GM23338 (cell line): ENCODE results near the gene ODF4. TPM values are rescaled to one million over a fixed set of nuclear protein-coding genes. Genes with fewer than 3 reads are reported as not detected.

Source experiments
- ATAC-seq: fragments of 200-7000 bp; cut with Tn5 transposase; 3 replicates; pipeline ENCODE4 v1.9.1; 2020
- DNase-seq: peaks from one replicate; pipeline ENCODE4 v3.0.0-alpha.2; 2015; ENCODE audit warnings: low spot score
- H2AFZ ChIP-seq: fragments of 200-600 bp; sonication (generic); 2 replicates; pipeline ENCODE4 v1.8.0; 2016; ENCODE audit warnings: antibody characterized with exemption, mild to moderate bottlenecking, moderate library complexity
- H3F3A ChIP-seq: fragments of 200-600 bp; sonication (generic); replicated peaks from 2 replicates; pipeline ENCODE4 v1.8.0; 2017; ENCODE audit warnings: antibody characterized with exemption, mixed run types, low read depth
- H3K27ac ChIP-seq: fragments of 200-600 bp; sonication (generic); 2 replicates; pipeline ENCODE4 v1.6.1; 2016; ENCODE audit warnings: low read depth
- H3K27me3 ChIP-seq: fragments of 200-600 bp; sonication (generic); 2 replicates; pipeline ENCODE4 v1.8.0; 2016; ENCODE audit warnings: mild to moderate bottlenecking, mixed run types, moderate library complexity; ENCODE audit not compliant: insufficient read depth
- H3K36me3 ChIP-seq: fragments of 200-600 bp; sonication (generic); 2 replicates; pipeline ENCODE4 v1.8.0; 2016; ENCODE audit warnings: mild to moderate bottlenecking; ENCODE audit not compliant: insufficient read depth
- H3K4me1 ChIP-seq: fragments of 200-600 bp; sonication (generic); 2 replicates; pipeline ENCODE4 v1.8.0; 2016; ENCODE audit warnings: mild to moderate bottlenecking, moderate library complexity; ENCODE audit not compliant: insufficient read depth
- H3K4me2 ChIP-seq: fragments of 200-600 bp; sonication (generic); 2 replicates; pipeline ENCODE4 v1.7.1; 2017; ENCODE audit warnings: mixed run types
- H3K4me3 ChIP-seq: fragments of 200-600 bp; sonication (generic); 2 replicates; pipeline ENCODE4 v1.6.1; 2016; ENCODE audit warnings: mixed run types
- H3K79me2 ChIP-seq: fragments of 200-600 bp; sonication (generic); replicated peaks from 2 replicates; pipeline ENCODE4 v1.8.0; 2017; ENCODE audit warnings: mild to moderate bottlenecking; ENCODE audit not compliant: insufficient read depth
- H3K9me2 ChIP-seq: fragments of 200-600 bp; sonication (generic); 2 replicates; pipeline ENCODE4 v1.8.0; 2017; ENCODE audit not compliant: insufficient read depth
- H4K20me1 ChIP-seq: fragments of 200-600 bp; sonication (generic); replicated peaks from 2 replicates; pipeline ENCODE4 v1.8.0; 2017; ENCODE audit warnings: mild to moderate bottlenecking; ENCODE audit not compliant: insufficient read depth
- H3K27ac Mint-ChIP-seq: 2 replicates; pipeline ENCODE4 v1.8.0; 2020; ENCODE audit warnings: inconsistent platforms, mild to moderate bottlenecking, moderate library complexity, mixed read lengths
- H3K27me3 Mint-ChIP-seq: 3 replicates; pipeline ENCODE4 v1.8.0; 2022; ENCODE audit warnings: low read depth, mild to moderate bottlenecking, moderate library complexity, mixed read lengths, inconsistent platforms; ENCODE audit not compliant: insufficient read depth, poor library complexity
- H3K36me3 Mint-ChIP-seq: 3 replicates; pipeline ENCODE4 v1.8.0; 2021; ENCODE audit warnings: low read depth, mild to moderate bottlenecking, inconsistent platforms, moderate library complexity, mixed read lengths
- H3K4me1 Mint-ChIP-seq: 3 replicates; pipeline ENCODE4 v1.8.0; 2020; ENCODE audit warnings: mild to moderate bottlenecking, inconsistent platforms, mixed read lengths
- H3K4me3 Mint-ChIP-seq: 3 replicates; pipeline ENCODE4 v1.8.0; 2021; ENCODE audit warnings: moderate library complexity, mild to moderate bottlenecking, inconsistent platforms, mixed read lengths
- H3K9me3 Mint-ChIP-seq: 3 replicates; pipeline ENCODE4 v1.8.0; 2020; ENCODE audit warnings: moderate library complexity, mild to moderate bottlenecking, inconsistent platforms, mixed read lengths
- CREB1 ChIP-seq: fragments of 250-450 bp; sonication (Bioruptor Pico); IDR thresholded peaks from 2 replicates; pipeline ENCODE4 v1.5.0; 2020; ENCODE audit warnings: low read depth, mild to moderate bottlenecking, moderate library complexity
- CTCF ChIP-seq, 2 experiments: fragments of 200-600 bp in 1 of 2; sonication (generic) in 1 of 2; conservative IDR thresholded peaks; 2 replicates each; pipeline versions ENCODE4 v1.5.1 to v1.6.1; 2016 to 2017; ENCODE audit warnings: antibody characterized with exemption in 2 of 2, low read depth in 2 of 2, mild to moderate bottlenecking in 2 of 2, moderate library complexity in 1 of 2
- ETS1 ChIP-seq: IDR thresholded peaks from 2 replicates; pipeline ENCODE4 v1.6.1; 2016; ENCODE audit warnings: antibody characterized with exemption
- EZH2 ChIP-seq: fragments of 200-600 bp; sonication (generic); IDR thresholded peaks from one replicate; pipeline ENCODE4 v1.8.0; 2017; ENCODE audit warnings: antibody characterized with exemption, mild to moderate bottlenecking, low read depth; ENCODE audit not compliant: unreplicated experiment
- EZH2phosphoT487 ChIP-seq: fragments of 200-600 bp; sonication (generic); IDR thresholded peaks from one replicate; pipeline ENCODE4 v1.8.1; 2018; ENCODE audit warnings: antibody characterized with exemption; ENCODE audit not compliant: unreplicated experiment
- JUNB ChIP-seq: IDR thresholded peaks from one replicate; pipeline ENCODE4 v1.6.1; 2016; ENCODE audit warnings: antibody characterized with exemption; ENCODE audit not compliant: unreplicated experiment
- NANOG ChIP-seq: IDR thresholded peaks from 2 replicates; pipeline ENCODE4 v1.6.1; 2016; ENCODE audit warnings: antibody characterized with exemption, borderline replicate concordance
- STAT1 ChIP-seq: IDR thresholded peaks from one replicate; pipeline ENCODE4 v1.6.1; 2016; ENCODE audit warnings: antibody characterized with exemption; ENCODE audit not compliant: unreplicated experiment
- ZNF114 ChIP-seq: fragments of 250-450 bp; sonication (Bioruptor Pico); IDR thresholded peaks from 2 replicates; pipeline ENCODE4 v1.5.0; 2020; ENCODE audit warnings: mild to moderate bottlenecking, moderate library complexity
- ZNF331 ChIP-seq: fragments of 250-450 bp; sonication (Bioruptor Pico); IDR thresholded peaks from 2 replicates; pipeline ENCODE4 v1.5.0; 2020; ENCODE audit warnings: low read depth, mild to moderate bottlenecking, moderate library complexity
- ZNF462 ChIP-seq: fragments of 250-450 bp; sonication (Bioruptor Pico); IDR thresholded peaks from 2 replicates; pipeline ENCODE4 v1.5.0; 2020; ENCODE audit warnings: mild to moderate bottlenecking, moderate library complexity
- polyA plus RNA-seq: library from polyadenylated mRNA; unstranded; fragments of >200 nt; fragmentation: Nextera tagmentation; extraction: Ambion mirVana; gene quantifications from 2 replicates; pipeline ENCODE4 v1.2.1, GENCODE V29; 2016
- total RNA-seq: library from RNA; depleted of rRNA; stranded (reverse); fragments of >200 nt; shearing (Covaris generic); gene quantifications from 2 replicates; pipeline ENCODE4 v1.2.3, GENCODE V29; 2014
- TF ChIP-seq, protein P1 (sequence below): IDR thresholded peaks from one replicate; pipeline ENCODE4 v1.6.1; 2018; ENCODE audit warnings: antibody characterized with exemption; ENCODE audit not compliant: unreplicated experiment

The ODF4 gene
- total and polyA plus RNA-seq, 2 experiments from 2014 or later = not detected

DNA sequence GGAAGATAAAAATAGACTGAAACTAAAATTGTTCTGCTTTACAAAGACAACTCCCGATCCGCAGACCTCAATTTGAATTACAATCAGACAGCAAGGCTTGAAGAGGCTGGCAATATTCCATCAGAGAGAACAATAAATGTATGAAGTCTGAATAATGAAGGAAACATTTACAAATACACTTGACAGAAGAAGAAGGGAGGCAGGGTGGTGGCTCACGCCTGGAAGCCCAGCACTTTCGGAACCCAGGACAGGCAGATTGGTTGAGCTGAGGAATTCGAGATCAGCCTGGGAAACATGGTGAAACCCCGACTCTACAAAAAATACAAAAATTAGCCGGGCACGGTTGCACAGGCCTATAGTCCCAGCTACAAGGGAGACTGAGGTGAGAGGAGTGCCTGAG lies 14.6 kb downstream of the ODF4 start (continued):
- TF ChIP-seq, protein P1, sequence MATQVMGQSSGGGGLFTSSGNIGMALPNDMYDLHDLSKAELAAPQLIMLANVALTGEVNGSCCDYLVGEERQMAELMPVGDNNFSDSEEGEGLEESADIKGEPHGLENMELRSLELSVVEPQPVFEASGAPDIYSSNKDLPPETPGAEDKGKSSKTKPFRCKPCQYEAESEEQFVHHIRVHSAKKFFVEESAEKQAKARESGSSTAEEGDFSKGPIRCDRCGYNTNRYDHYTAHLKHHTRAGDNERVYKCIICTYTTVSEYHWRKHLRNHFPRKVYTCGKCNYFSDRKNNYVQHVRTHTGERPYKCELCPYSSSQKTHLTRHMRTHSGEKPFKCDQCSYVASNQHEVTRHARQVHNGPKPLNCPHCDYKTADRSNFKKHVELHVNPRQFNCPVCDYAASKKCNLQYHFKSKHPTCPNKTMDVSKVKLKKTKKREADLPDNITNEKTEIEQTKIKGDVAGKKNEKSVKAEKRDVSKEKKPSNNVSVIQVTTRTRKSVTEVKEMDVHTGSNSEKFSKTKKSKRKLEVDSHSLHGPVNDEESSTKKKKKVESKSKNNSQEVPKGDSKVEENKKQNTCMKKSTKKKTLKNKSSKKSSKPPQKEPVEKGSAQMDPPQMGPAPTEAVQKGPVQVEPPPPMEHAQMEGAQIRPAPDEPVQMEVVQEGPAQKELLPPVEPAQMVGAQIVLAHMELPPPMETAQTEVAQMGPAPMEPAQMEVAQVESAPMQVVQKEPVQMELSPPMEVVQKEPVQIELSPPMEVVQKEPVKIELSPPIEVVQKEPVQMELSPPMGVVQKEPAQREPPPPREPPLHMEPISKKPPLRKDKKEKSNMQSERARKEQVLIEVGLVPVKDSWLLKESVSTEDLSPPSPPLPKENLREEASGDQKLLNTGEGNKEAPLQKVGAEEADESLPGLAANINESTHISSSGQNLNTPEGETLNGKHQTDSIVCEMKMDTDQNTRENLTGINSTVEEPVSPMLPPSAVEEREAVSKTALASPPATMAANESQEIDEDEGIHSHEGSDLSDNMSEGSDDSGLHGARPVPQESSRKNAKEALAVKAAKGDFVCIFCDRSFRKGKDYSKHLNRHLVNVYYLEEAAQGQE = no peak
- TF ChIP-seq EZH2 = no peak
- TF ChIP-seq ZNF114 (CRISPR knock-in tag) = no peak

- H3K4me1 Mint-ChIP-seq = peaks cover 25% of the 10 kb centered on the region
Measured at GRCh38 chr17:8357910-8358309, 18.3 kb downstream of the ODF4 start.

More at GRCh38 chr17:8357910-8358309, 18.3 kb downstream of the ODF4 start:
- Histone ChIP-seq H3K79me2 (no peaks in the 10 kb centered on the region), H3K9me2 (peaks cover 5% of the 10 kb centered on the region; the same call in 1 of the 2 replicates), H3K4me1 (peaks cover 27% of the 10 kb centered on the region), H4K20me1 (no peaks in the 10 kb centered on the region), H3K4me2 (no peak overlapping the region), H3F3A (no peaks in the 10 kb centered on the region; the same call in 1 of the 2 replicates), H3K27me3 (no peaks in the 10 kb centered on the region), H3K4me3 (no peak overlapping the region), H3K36me3 (no peaks in the 10 kb centered on the region), H2AFZ (no peak overlapping the region), H3K27ac (no peak overlapping the region)
- DNase-seq = no peak
- no peak for ATAC-seq
- Mint-ChIP-seq H3K27me3 (peaks cover 8% of the 10 kb centered on the region), H3K27ac (no peak overlapping the region), H3K9me3 (no peaks in the 10 kb centered on the region; the same call in 2 of the 3 replicates), H3K36me3 (no peaks in the 10 kb centered on the region), H3K4me3 (no peak overlapping the region)
- TF ChIP-seq CREB1 (CRISPR knock-in tag) = no peak
- no peak for TF ChIP-seq EZH2
- no peak for TF ChIP-seq JUNB
- no peak for TF ChIP-seq CTCF (conservative IDR thresholded peaks at IDR 0.05; ENCODE audit: low read depth in 2 of 2)
- no peak for TF ChIP-seq NANOG
- no peak for TF ChIP-seq ZNF114 (CRISPR knock-in tag)
- TF ChIP-seq ZNF462 (CRISPR knock-in tag) = no peak
- no peak for TF ChIP-seq EZH2phosphoT487
- no peak for TF ChIP-seq STAT1
- no peak for TF ChIP-seq ETS1
- TF ChIP-seq ZNF331 (CRISPR knock-in tag) = no peak
